HepG2 (cell line): ENCODE data around the gene SLC6A17. TPM values are rescaled to one million over a fixed set of nuclear protein-coding genes. Genes with fewer than 3 reads are reported as not detected.

Source experiments
- ZBTB40 ChIP-seq, 2 experiments: fragments of 450-650 bp in 1 of 2; sonication (generic) in 1 of 2; formaldehyde crosslinking in 1 of 2; IDR thresholded peaks; 2 replicates each; pipeline versions ENCODE4 v1.6.1 to v1.8.0; 2016 to 2022; ENCODE audit warnings: antibody characterized with exemption in 1 of 2, mild to moderate bottlenecking in 1 of 2, missing genetic modification reagents in 1 of 2
- ZFAT ChIP-seq: sonication (generic); formaldehyde crosslinking; conservative IDR thresholded peaks from 2 replicates; pipeline ENCODE4 v1.8.1; 2023; ENCODE audit warnings: missing genetic modification reagents, inconsistent platforms
- polyA plus RNA-seq, 8 experiments: library from polyadenylated mRNA; depleted of rRNA in 3 of 8; stranded (reverse) in 7 of 8; unstranded in 1 of 8; fragments of >200 nt; fragmentation: Illumina TruSeq in 4 of 8; extraction: Trizol in 4 of 8; gene quantifications; 2 replicates each; pipeline versions ENCODE4 v1.2.1 to v1.2.3, GENCODE V29; 2011 to 2016; ENCODE audit warnings: low read depth in 4 of 8, missing spikeins in 1 of 8, mixed read lengths in 1 of 8; ENCODE audit not compliant: insufficient read depth in 1 of 8
- total RNA-seq, 5 experiments: library from RNA; depleted of rRNA; stranded (reverse); fragments of >200 nt; fragmentation: Illumina TruSeq; extraction: Trizol; gene quantifications; 2 replicates each; pipeline ENCODE4 v1.2.3, GENCODE V29; 2016; ENCODE audit warnings: low read depth in 1 of 5

Gene SLC6A17
- total and polyA plus RNA-seq, 2 of the 13 experiments (the other 11 are each of a cell fraction or from before 2014, with no cell fraction given) = not detected

- TF ChIP-seq ZFAT (CRISPR knock-in tag) = no peak
- TF ChIP-seq ZBTB40 (IDR thresholded peaks at IDR 0.05) = no peak
- no peak for TF ChIP-seq ZBTB40 (CRISPR knock-in tag; IDR thresholded peaks at IDR 0.05)
Measured at GRCh38 chr1:110166861-110167260, 16.6 kb downstream of the SLC6A17 start (continued).
